ENCODE data around the gene B4GALT5.

- TF ChIP-seq POLR2A (IDR thresholded peaks at IDR 0.05; ENCODE audit: low read length): no peak
- no peak for TF ChIP-seq GATA1 (IDR thresholded peaks at IDR 0.05; ENCODE audit: low read depth, low read length)
Observed at GRCh38 chr20:49631856-49632418, 81.7 kb downstream of the B4GALT5 start.

Data from erythroblast (primary cell).